ENCODE measurements around the gene CAVIN3.

CAVIN3 gene

GRCh38 chr11:6351782-6352382, 31.6 kb upstream of the CAVIN3 start:
- Histone ChIP-seq H3K36me3 (ENCODE audit: insufficient read depth, low read length) (no peaks in the 10 kb centered on the region), H3K9ac (ENCODE audit: low read length) (no peak overlapping the region), H2AFZ (ENCODE audit: low read length) (no peak overlapping the region), H3K27ac (ENCODE audit: low read depth, low read length, poor library complexity, severe bottlenecking) (no peak overlapping the region), H3K9me2 (ENCODE audit: low read depth, low read length) (no peaks in the 10 kb centered on the region), H3K4me1 (ENCODE audit: insufficient read depth, low read length, severe bottlenecking) (no peaks in the 10 kb centered on the region), H3K4me3 (ENCODE audit: low read depth, low read length, poor library complexity, severe bottlenecking) (no peak overlapping the region), H3K4me2 (ENCODE audit: low read length) (no peak overlapping the region), H4K20me1 (ENCODE audit: insufficient read depth, low read length) (no peaks in the 10 kb centered on the region), H3K27me3 (ENCODE audit: insufficient read depth, low read length) (no peaks in the 10 kb centered on the region), H3K79me2 (ENCODE audit: insufficient read depth, low read length) (no peaks in the 10 kb centered on the region), H3F3A (ENCODE audit: insufficient read depth, low read length) (no peaks in the 10 kb centered on the region), H3K9me3 (ENCODE audit: low read length) (no peaks in the 10 kb centered on the region)
- TF ChIP-seq CTCF (IDR thresholded peaks at IDR 0.05; ENCODE audit: low read length) = no peak
- TF ChIP-seq EZH2 (IDR thresholded peaks at IDR 0.05; ENCODE audit: borderline replicate concordance, low read length) = no peak

GRCh38 chr11:6350486-6350885, 30.2 kb upstream of the CAVIN3 start:
- H3K79me2 ChIP-seq (ENCODE audit: insufficient read depth, low read length) = no peaks in the 10 kb centered on the region
- TF ChIP-seq EZH2 (IDR thresholded peaks at IDR 0.05; ENCODE audit: borderline replicate concordance, low read length) (no peak), CTCF (IDR thresholded peaks at IDR 0.05; ENCODE audit: low read length) (no peak)
- no peaks in the 10 kb centered on the region for H3K9me3 ChIP-seq (ENCODE audit: low read length)
- H2AFZ ChIP-seq (ENCODE audit: low read length) = no peak overlapping the region
- no peaks in the 10 kb centered on the region for H3K27me3 ChIP-seq (ENCODE audit: insufficient read depth, low read length)
- no peaks in the 10 kb centered on the region for H3K9me2 ChIP-seq (ENCODE audit: low read depth, low read length)
- H3K4me2 ChIP-seq (ENCODE audit: low read length) = no peak overlapping the region
- no peak overlapping the region for H3K9ac ChIP-seq (ENCODE audit: low read length)
- no peaks in the 10 kb centered on the region for H3K36me3 ChIP-seq (ENCODE audit: insufficient read depth, low read length)
- no peaks in the 10 kb centered on the region for H3K4me1 ChIP-seq (ENCODE audit: insufficient read depth, low read length, severe bottlenecking)
- no peaks in the 10 kb centered on the region for H3F3A ChIP-seq (ENCODE audit: insufficient read depth, low read length)
- no peak overlapping the region for H3K27ac ChIP-seq (ENCODE audit: low read depth, low read length, poor library complexity, severe bottlenecking)
- H3K4me3 ChIP-seq (ENCODE audit: low read depth, low read length, poor library complexity, severe bottlenecking) = no peak overlapping the region
- no peaks in the 10 kb centered on the region for H4K20me1 ChIP-seq (ENCODE audit: insufficient read depth, low read length)

GRCh38 chr11:6350043-6350442, 29.7 kb upstream of the CAVIN3 start:
- Histone ChIP-seq H3K27me3 (ENCODE audit: insufficient read depth, low read length) (no peaks in the 10 kb centered on the region), H3K9me2 (ENCODE audit: low read depth, low read length) (no peaks in the 10 kb centered on the region), H3F3A (ENCODE audit: insufficient read depth, low read length) (no peaks in the 10 kb centered on the region), H3K4me1 (ENCODE audit: insufficient read depth, low read length, severe bottlenecking) (no peaks in the 10 kb centered on the region), H2AFZ (ENCODE audit: low read length) (no peak overlapping the region), H3K27ac (ENCODE audit: low read depth, low read length, poor library complexity, severe bottlenecking) (no peak overlapping the region), H3K9ac (ENCODE audit: low read length) (no peak overlapping the region), H3K9me3 (ENCODE audit: low read length) (no peaks in the 10 kb centered on the region), H3K4me2 (ENCODE audit: low read length) (no peak overlapping the region), H4K20me1 (ENCODE audit: insufficient read depth, low read length) (no peaks in the 10 kb centered on the region), H3K79me2 (ENCODE audit: insufficient read depth, low read length) (no peaks in the 10 kb centered on the region), H3K4me3 (ENCODE audit: low read depth, low read length, poor library complexity, severe bottlenecking) (no peak overlapping the region), H3K36me3 (ENCODE audit: insufficient read depth, low read length) (no peaks in the 10 kb centered on the region)
- TF ChIP-seq CTCF (IDR thresholded peaks at IDR 0.05; ENCODE audit: low read length) (no peak), EZH2 (IDR thresholded peaks at IDR 0.05; ENCODE audit: borderline replicate concordance, low read length) (no peak)
